ENCODE results near the gene OR6K3. TPM values are rescaled to one million over a fixed set of nuclear protein-coding genes. Genes with fewer than 3 reads are reported as not detected.

Gene OR6K3, protein sequence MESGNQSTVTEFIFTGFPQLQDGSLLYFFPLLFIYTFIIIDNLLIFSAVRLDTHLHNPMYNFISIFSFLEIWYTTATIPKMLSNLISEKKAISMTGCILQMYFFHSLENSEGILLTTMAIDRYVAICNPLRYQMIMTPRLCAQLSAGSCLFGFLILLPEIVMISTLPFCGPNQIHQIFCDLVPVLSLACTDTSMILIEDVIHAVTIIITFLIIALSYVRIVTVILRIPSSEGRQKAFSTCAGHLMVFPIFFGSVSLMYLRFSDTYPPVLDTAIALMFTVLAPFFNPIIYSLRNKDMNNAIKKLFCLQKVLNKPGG
- total RNA-seq (2022; extraction: Qiagen RNA extraction; ENCODE audit: low read depth): not detected in 5 replicates

DNA sequence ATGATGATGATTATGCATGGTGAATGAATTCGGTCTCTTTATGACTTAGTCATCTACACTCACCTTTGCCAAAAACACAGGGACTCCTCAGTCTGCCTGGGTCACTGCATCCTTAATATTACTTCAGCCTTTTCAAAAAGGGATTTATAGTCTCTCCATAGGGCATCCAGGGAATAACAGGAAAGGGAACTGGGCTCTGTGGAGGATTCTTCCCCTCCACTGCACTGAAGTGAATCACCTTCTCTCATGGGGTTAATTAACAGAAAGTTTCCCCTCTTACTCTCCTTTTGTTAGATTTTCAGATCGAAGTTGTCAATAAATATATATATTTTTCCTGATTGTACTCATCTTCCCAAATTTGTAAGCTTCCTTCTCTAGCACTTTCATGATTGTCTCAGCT lies at the start of gene OR6K3:
Gene OR6K3, minus strand, starts transcription at position 101 of the 400 bp plus-strand sequence. CDS start 2,605 bp downstream, outside the sequence.

DNA sequence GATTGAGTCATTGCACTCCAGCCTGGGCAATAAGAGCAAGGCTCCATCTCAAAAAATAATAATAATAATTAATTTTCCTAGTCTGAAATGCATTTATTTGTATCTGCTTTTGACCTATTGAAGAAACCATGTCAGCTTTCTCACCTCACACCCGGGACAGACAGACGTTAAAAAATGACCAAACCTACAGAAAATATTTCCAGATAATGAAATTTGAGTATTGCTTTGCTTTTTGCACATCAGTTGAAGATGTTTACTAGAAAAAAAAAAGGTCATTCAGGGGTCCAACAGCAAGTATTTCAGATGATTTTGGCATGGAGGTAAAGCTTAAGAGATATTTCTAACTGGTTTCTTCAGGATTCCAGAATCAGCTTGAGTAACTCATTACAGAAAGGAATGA lies 33.9 kb upstream of the OR6K3 start, which contains the start of gene OR6K6:
Gene OR6K6, plus strand, starts transcription at position 301 of the 400 bp plus-strand sequence. CDS start 168 bp downstream, outside the sequence.

DNA sequence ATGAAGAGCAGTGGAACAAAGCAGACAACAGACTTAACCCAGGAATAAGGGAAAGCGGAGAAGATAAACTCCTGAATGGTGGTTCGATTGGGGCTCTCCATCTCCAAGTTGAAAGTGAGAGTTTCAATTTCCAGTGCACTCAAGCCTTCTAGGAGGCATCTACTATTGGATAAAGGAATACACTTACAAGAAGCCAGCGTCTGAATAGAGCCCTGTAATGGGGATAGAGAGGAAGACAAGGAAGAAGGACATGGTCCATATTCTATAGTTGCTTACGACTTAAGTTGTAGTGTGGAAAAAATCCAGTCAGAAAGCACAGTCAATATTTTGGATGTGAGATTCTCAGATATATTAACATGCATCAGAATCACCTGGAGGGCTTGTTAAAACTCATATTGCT lies 20.0 kb downstream of the OR6K3 start, which contains the start of gene OR6K2:
Gene OR6K2, minus strand, starts transcription at position 101 of the 400 bp plus-strand sequence. Its CDS starts 0 bp downstream, at position 101.

DNA sequence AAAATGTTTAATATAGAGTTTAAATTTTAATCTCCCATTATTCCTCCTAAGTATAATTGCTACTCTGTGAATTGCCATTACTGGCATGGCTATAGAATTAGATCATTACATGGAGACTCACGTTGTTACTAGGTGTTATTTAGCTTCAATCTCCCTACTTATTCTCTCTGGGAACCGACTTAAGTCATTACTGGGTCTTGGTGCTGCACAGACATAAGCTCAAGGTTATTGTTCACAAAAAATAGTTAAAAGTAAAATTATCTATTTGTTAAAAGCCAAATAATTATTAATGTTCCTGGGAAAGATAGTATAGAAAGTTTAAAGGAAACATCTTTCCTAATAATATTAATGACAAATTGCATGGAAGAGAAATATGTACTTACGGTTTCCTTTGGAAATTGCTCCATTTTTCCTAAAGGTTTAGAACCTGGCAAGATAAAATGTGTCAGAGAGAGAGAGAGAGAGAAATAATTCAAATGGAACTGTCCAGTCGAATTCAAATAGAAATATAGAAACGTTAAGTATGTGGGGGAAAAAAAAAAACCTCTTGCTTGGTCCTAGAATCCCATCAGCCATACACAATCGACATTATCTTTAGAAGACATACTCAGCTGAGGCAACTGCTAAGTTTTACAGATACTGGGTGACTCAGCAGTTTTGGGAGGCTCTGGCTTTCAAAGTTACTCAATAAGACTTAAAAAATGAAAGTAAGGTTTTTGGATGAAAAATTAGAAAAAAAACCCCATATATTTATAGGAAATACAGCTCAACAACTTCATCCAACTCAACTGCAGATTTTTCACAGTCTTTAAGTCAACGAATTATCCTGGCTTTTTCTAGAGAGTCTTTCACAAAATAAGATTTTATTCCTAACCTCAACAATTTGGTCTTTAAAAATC lies 34.2 kb downstream of the OR6K3 start, which contains the start of gene SPTA1:
Gene SPTA1, minus strand, starts transcription at position 605 of the 899 bp plus-strand sequence. Its CDS starts 198 bp downstream, at position 407.

Other genes starting within 250 kb of the OR6K3 start
- gene OR10R2, start 248.5 kb downstream of the OR6K3 start, total RNA-seq (2022; extraction: Qiagen RNA extraction; ENCODE audit: low read depth): not detected in 5 replicates
- gene OR6Y1, start 166.3 kb downstream of the OR6K3 start, total RNA-seq (2022; extraction: Qiagen RNA extraction; ENCODE audit: low read depth): not detected in 5 replicates
- not detected in 5 replicates for gene OR6P1, start 150.1 kb downstream of the OR6K3 start, total RNA-seq (2022; extraction: Qiagen RNA extraction; ENCODE audit: low read depth)
- not detected in 5 replicates for gene OR10X1, start 140.8 kb downstream of the OR6K3 start, total RNA-seq (2022; extraction: Qiagen RNA extraction; ENCODE audit: low read depth)
- not detected in 5 replicates for gene OR10Z1, start 115.5 kb downstream of the OR6K3 start, total RNA-seq (2022; extraction: Qiagen RNA extraction; ENCODE audit: low read depth)
- gene SPTA1, start 34.0 kb downstream of the OR6K3 start, total RNA-seq (2022; extraction: Qiagen RNA extraction; ENCODE audit: low read depth): not detected in 5 replicates
- gene OR6K2, start 20.1 kb downstream of the OR6K3 start, total RNA-seq (2022; extraction: Qiagen RNA extraction; ENCODE audit: low read depth): not detected in 5 replicates
- gene OR6K6, start 34.0 kb upstream of the OR6K3 start, total RNA-seq (2022; extraction: Qiagen RNA extraction; ENCODE audit: low read depth): not detected in 5 replicates
- gene OR6N1, start 51.5 kb upstream of the OR6K3 start, total RNA-seq (2022; extraction: Qiagen RNA extraction; ENCODE audit: low read depth): not detected in 5 replicates
- not detected in 5 replicates for gene OR6N2, start 60.5 kb upstream of the OR6K3 start, total RNA-seq (2022; extraction: Qiagen RNA extraction; ENCODE audit: low read depth)
- gene MNDA, start 110.6 kb upstream of the OR6K3 start, total RNA-seq (2022; extraction: Qiagen RNA extraction; ENCODE audit: low read depth): not detected in 5 replicates
- not detected in 5 replicates for gene PYHIN1, start 210.8 kb upstream of the OR6K3 start, total RNA-seq (2022; extraction: Qiagen RNA extraction; ENCODE audit: low read depth)

Measured in A549 treated with GW870086 at 1 μM for 4 hours (cell line).